DMS153 treated with DMSO at 0.1 percent for 48 hours (cell line): ENCODE measurements around the gene F2RL3.
"Not testable (repeated sequence)": the region's sequence is repeated elsewhere in the genome, so short reads cannot be mapped to it uniquely, and the experiment has no call there.

Experiments used
- DNase-seq: peaks from one replicate; lab custom pipeline; 2025; ENCODE audit not compliant: unreplicated experiment; lab: John Stamatoyannopoulos, UW

The F2RL3 gene

GRCh38 chr19:16919496-16919895 is 30.7 kb downstream of the F2RL3 start:
- DNase-seq: no peak

GRCh38 chr19:16920816-16921529 is 32.2 kb downstream of the F2RL3 start:
- no peak for DNase-seq

- DNase-seq: no peak
Observed at GRCh38 chr19:16921766-16922591, 33.2 kb downstream of the F2RL3 start.

- DNase-seq: no peak
Observed at GRCh38 chr19:16922592-16922934, 33.8 kb downstream of the F2RL3 start.

GRCh38 chr19:16922949-16923348 is 34.1 kb downstream of the F2RL3 start:
- DNase-seq: no peak

GRCh38 chr19:16927883-16928282 is 39.1 kb downstream of the F2RL3 start:
- DNase-seq: no peak

GRCh38 chr19:16928351-16928750 is 39.6 kb downstream of the F2RL3 start:
- DNase-seq: no peak

GRCh38 chr19:16928916-16929315 is 40.1 kb downstream of the F2RL3 start:
- no peak for DNase-seq

- DNase-seq: no peak
Observed at GRCh38 chr19:16930753-16931152, 42.0 kb downstream of the F2RL3 start.

GRCh38 chr19:16931306-16931705 is 42.5 kb downstream of the F2RL3 start:
- DNase-seq: no peak

GRCh38 chr19:16934489-16934888 is 45.7 kb downstream of the F2RL3 start:
- DNase-seq: no peak

- no peak for DNase-seq
Observed at GRCh38 chr19:16936901-16937300, 48.1 kb downstream of the F2RL3 start.

GRCh38 chr19:16937796-16938195 is 49.0 kb downstream of the F2RL3 start:
- not testable (repeated sequence) for DNase-seq

- DNase-seq: no peak
Observed at GRCh38 chr19:16938211-16938610, 49.4 kb downstream of the F2RL3 start.

GRCh38 chr19:16940063-16940462 is 51.3 kb downstream of the F2RL3 start:
- not testable (repeated sequence) for DNase-seq

- DNase-seq: no peak
Observed at GRCh38 chr19:16940626-16941025, 51.8 kb downstream of the F2RL3 start.
